ENCODE measurements around the gene GRIK2.

GRIK2 gene

GRCh38 chr6:101887532-101887931 lies 494.0 kb downstream of the GRIK2 start:
- TF ChIP-seq CTCF (conservative IDR thresholded peaks at IDR 0.05) = no peak

GRCh38 chr6:101907356-101908217 lies 514.1 kb downstream of the GRIK2 start:
- no peak for TF ChIP-seq CTCF (conservative IDR thresholded peaks at IDR 0.05)
- no peak overlapping the region for H3K27ac ChIP-seq

More at GRCh38 chr6:101887532-101887931, 494.0 kb downstream of the GRIK2 start:
- H3K27ac ChIP-seq = no peak overlapping the region

- H3K27ac ChIP-seq = no peak overlapping the region
- TF ChIP-seq CTCF (conservative IDR thresholded peaks at IDR 0.05) = no peak
Observed at GRCh38 chr6:101909366-101909765, 515.9 kb downstream of the GRIK2 start.

- TF ChIP-seq CTCF (conservative IDR thresholded peaks at IDR 0.05) = no peak
- no peak overlapping the region for H3K27ac ChIP-seq
Observed at GRCh38 chr6:101912311-101912710, 518.8 kb downstream of the GRIK2 start.

- no peak for TF ChIP-seq CTCF (conservative IDR thresholded peaks at IDR 0.05)
- H3K27ac ChIP-seq = no peak overlapping the region
Observed at GRCh38 chr6:101918471-101918870, 525.0 kb downstream of the GRIK2 start.

- TF ChIP-seq CTCF (conservative IDR thresholded peaks at IDR 0.05) = no peak
- no peak overlapping the region for H3K27ac ChIP-seq
Observed at GRCh38 chr6:101921829-101922450, 528.4 kb downstream of the GRIK2 start.

GRCh38 chr6:101926149-101926925 lies 532.8 kb downstream of the GRIK2 start:
- TF ChIP-seq CTCF (conservative IDR thresholded peaks at IDR 0.05) = no peak
- no peak overlapping the region for H3K27ac ChIP-seq
